ENCODE data around the gene LRRC7.

Gene LRRC7

DNA sequence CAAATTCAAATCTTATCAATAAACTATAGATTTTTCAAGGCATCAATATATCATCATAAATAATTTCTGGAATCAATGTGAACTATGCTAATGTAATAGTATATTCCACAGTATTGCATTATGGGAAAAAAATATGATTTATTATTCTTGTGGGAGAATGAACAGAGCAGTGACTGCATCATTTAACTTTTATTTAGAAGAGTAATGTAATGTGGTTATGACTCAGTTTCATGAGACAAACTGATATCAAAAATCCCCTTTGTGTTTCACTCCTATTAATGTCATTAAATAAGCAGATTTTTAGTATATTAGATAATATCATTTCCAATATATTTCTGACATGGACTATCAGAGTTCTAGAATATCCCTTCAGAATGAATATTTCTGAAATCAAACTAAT is 450.0 kb downstream of the LRRC7 start:
- in situ Hi-C loops (cut with HindIII; ENCODE audit: low sequenced_read_pairs): no loop called here
- no peak for DNase-seq (ENCODE audit: low read depth)
- no peak for TF ChIP-seq CTCF (IDR thresholded peaks at IDR 0.05; ENCODE audit: low read depth, low read length, missing control alignments)
- no peak overlapping the region for H3K4me3 ChIP-seq (ENCODE audit: low read depth, low read length)

DNA sequence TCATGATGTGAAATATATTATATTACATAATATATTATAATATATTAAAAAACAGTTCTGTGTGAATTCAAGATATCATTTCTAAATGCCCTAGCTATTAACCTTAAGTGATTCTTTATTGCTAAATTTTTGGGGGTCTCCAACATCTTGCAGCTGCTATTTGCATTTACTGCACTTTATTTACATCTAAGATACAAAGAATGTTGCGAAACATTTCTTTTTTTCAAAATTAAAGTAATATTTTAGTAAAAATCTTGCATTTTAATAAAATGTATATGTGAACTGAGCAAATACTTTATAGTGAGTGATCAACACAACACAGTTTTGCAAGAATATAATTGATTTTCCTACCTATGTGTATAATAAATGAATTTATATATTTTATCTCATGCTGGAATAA is 456.6 kb downstream of the LRRC7 start:
- no peak overlapping the region for H3K4me3 ChIP-seq (ENCODE audit: low read depth, low read length)
- no peak for TF ChIP-seq CTCF (IDR thresholded peaks at IDR 0.05; ENCODE audit: low read depth, low read length, missing control alignments)
- in situ Hi-C loops (cut with HindIII; ENCODE audit: low sequenced_read_pairs): no loop called here
- DNase-seq (ENCODE audit: low read depth): no peak

GRCh38 chr1:70025052-70025451 is 457.3 kb downstream of the LRRC7 start:
- DNase-seq (ENCODE audit: low read depth): no peak
- TF ChIP-seq CTCF (IDR thresholded peaks at IDR 0.05; ENCODE audit: low read depth, low read length, missing control alignments): no peak
- in situ Hi-C loops (cut with HindIII; ENCODE audit: low sequenced_read_pairs): no loop called here
- H3K4me3 ChIP-seq (ENCODE audit: low read depth, low read length): no peak overlapping the region

DNA sequence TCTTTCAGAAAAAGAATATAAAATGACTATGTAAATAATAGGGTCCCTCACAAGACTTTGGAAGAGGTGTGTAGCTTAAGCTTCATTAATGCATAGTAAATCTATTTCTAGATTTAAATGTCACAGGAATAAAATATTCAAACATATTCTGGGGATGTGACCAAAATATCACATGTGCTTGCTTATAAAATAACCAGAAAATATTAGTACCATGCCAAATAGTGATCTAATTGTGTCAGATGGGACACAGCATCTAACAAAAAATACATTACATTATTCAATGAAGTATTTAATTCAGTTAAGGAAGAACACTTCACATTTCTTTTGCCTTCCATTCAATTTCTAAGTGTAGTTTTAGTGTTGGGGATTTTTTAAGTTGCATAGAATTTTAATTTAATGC is 458.1 kb downstream of the LRRC7 start:
- in situ Hi-C loops (cut with HindIII; ENCODE audit: low sequenced_read_pairs): no loop called here
- no peak for DNase-seq (ENCODE audit: low read depth)
- no peak overlapping the region for H3K4me3 ChIP-seq (ENCODE audit: low read depth, low read length)
- no peak for TF ChIP-seq CTCF (IDR thresholded peaks at IDR 0.05; ENCODE audit: low read depth, low read length, missing control alignments)

GRCh38 chr1:70033266-70033873 is 465.6 kb downstream of the LRRC7 start:
- no peak for TF ChIP-seq CTCF (IDR thresholded peaks at IDR 0.05; ENCODE audit: low read depth, low read length, missing control alignments)
- no peak for DNase-seq (ENCODE audit: low read depth)
- in situ Hi-C loops (cut with HindIII; ENCODE audit: low sequenced_read_pairs): no loop called here
- no peak overlapping the region for H3K4me3 ChIP-seq (ENCODE audit: low read depth, low read length)

DNA sequence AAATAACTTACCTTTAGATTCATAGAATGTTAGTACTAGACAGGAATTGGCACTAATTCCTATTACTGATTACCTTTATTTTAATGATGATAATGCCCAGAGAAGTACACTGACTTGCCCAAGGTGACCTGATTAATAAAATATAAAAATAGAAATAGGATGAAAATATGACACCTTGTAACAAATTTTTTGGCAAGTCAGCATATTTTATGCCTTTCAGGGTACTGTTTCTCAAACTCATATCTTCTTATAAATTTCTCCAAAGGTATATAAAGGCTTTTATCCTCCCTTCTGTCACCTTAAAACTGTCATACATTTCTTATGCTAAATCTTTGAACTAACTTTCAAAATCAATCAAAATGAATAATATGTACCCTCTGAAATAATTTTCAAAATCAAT is 466.2 kb downstream of the LRRC7 start:
- no peak for DNase-seq (ENCODE audit: low read depth)
- in situ Hi-C loops (cut with HindIII; ENCODE audit: low sequenced_read_pairs): no loop called here
- no peak overlapping the region for H3K4me3 ChIP-seq (ENCODE audit: low read depth, low read length)
- TF ChIP-seq CTCF (IDR thresholded peaks at IDR 0.05; ENCODE audit: low read depth, low read length, missing control alignments): no peak

All from astrocyte of the cerebellum (primary cell).